HG03196 (cell line): ENCODE measurements around the gene HNRNPUL1.

Experiments
- ATAC-seq: cut with Tn5 transposase; IDR thresholded peaks from one replicate; pipeline ENCODE4 v1.9.1; 2021; ENCODE audit not compliant: unreplicated experiment

The HNRNPUL1 gene

DNA sequence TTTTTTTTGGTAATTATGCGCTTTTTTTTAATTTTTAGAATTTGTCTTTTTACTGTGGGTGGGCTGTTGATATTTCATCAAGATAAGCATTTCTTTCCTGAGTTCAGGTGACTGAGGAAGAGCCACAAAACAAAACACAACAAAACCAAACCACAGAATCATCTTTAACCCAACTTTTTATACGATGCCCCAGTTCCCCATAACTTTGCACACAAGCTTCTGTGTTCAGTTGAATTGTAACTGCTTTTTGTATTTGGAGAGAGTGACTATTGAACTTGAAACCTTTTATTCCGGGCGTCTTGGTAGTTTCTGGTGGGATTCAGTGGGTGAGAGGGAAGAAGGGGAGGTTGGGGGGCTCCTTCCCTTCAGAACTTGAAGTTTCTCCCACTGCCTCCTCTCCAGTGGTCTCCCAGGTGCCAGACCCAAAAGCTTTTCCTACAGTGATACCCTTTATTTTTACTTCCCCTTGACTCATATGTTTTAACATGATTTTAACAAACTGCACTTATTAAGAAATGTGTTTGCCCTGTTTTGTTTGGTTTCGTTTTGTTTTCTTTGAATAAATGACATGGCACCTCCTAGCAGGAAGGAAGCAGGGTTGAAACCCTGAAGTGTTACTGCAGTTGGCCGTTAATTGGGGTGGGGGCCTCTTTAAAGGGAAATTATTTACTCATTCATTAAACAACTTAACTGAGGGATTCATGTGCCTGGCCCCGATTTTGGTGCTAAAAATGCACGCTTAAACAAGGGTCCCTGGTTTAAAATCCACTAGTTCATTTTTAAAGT lies 43.1 kb downstream of the HNRNPUL1 start:
- no peak for ATAC-seq

DNA sequence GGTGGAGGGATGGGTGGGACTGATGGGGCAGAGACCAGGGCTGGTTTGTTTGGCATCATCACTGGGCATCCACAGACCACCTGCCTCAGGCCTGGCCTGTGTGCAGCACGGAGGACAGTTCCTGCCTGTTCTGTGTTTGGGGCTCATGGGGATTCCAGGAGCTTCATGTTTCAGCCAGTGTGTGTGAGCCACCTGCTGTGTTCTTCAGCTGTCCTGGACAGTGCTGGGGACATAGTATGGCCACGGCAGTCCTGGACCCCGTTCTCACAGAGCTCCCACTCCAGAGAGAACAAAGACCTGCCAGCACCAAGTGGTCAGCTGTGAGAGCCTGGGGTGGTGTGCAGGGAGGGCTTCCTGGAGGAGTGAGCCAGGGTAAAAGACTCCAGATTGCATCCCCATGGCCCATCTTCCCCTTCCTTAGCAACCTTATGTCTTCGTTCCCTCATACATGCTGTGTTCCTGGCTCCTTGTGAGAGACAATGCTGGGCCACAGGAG lies 43.8 kb downstream of the HNRNPUL1 start:
- no peak for ATAC-seq

DNA sequence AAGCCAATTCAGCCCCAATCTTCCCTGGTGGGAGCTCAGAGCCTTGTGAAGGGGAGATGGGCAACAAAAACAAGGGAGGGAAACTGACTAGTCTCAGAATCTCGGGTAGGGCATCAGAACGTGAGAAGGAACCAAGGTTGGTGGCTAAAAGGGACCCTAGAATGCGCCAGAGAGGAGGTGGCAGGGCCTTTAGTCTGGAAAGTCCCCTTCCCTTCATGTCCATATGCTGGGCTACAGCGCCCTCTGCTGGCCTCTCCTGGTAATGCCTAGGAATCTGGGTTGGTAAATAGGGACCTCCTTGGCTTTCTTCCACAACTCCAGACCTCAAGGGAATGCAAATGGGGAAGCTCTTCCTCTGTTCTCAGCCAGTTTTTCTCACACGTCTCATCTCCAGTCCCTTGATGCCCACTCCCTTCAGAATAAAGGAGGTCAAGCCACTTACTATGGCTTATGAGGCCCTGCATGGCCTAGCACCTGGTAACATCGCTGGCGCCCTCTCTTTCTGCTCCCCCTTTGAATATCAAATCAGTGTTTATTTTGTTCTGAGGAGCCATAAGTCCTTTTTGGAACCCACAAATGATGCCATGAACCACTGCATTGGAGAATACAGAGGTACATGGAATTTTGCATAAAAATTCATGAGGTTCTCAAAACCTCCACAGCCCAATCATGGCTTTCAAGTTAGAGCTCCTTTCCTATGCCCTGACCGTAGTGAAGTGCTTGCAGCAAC lies 44.4 kb downstream of the HNRNPUL1 start:
- ATAC-seq = no peak

DNA sequence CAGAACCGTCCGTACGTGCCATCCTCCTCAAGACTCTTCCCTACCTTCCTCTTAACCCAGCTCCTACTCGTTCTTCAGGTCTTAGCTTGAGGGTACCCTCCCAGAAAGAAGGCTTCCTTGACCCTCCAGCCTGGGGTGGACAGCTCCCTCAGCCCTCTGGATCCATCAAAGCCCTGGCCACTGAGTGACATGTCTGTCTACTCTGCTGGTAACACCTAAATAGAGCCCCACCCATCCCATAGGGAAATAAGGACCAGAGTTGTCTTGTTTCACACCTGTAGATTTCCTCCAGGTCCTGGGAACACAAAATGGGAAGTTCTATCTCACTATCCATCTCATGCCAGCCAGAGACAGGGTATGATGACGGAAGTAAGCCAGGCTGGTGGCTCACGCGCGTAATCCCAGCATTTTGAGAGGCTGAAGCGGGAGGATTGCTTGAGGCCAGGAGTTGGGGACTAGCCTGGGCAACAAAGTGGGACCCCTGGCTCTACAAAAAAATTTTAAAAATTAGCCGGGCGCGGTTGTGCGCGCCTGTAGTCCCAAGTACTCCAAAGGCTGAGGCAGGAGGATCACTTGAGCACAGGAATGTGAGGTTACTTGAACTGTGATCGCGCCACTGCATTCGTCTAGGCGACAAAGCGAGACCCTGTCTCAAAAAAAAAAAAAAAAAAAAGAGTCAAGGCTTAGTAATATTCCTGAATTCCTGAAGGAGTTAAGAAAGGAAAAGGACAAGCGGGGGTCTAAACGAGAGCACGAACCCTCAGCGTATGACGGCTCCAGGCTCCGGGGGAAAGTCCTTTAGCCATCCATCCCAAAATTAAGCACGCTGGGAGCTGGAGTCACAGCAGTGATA lies 45.2 kb downstream of the HNRNPUL1 start:
- ATAC-seq = no peak

DNA sequence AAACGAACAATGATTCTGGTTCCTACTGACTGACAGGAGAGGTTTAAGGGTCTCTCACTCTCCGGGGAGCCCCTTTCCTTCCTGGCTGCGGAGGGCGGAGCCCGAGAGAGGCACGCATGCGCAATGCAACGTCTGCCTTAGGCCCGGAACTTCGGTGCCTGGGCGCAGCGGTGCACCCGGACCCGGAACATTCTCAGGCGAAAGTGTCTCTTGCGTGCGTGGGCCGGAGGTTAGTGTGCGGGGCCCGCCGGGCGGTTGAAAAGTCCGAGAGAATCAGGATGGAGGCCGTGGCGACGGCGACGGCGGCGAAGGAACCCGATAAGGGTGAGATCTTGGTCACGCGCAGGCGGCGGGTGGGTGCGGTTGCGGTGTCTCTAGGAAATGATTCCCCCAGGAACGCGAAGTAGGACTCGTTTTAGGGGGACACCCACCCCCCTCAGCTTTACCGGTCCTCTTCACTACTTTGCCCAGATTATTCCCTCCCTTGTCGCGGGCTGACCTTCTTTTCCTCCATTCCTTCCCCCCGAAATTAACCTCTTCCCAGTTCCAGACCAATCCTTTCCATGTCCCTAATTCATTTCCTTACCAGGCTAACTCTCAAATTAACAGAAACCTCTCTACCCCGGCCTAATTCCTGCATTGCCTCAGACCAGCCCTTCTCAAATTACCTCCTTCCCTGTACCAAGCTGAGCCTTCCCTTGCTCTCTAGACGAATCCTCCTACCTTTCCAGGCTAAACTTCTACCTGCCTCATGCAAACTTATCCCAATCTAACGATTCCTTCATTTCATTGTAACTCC lies 46.1 kb downstream of the HNRNPUL1 start, which contains the start of gene CCDC97:
Gene CCDC97 (plus strand): TSS at position 140 of the 799 bp plus-strand sequence. CDS start 139 bp downstream, at position 279.
- peak; percentile 65 for ATAC-seq

DNA sequence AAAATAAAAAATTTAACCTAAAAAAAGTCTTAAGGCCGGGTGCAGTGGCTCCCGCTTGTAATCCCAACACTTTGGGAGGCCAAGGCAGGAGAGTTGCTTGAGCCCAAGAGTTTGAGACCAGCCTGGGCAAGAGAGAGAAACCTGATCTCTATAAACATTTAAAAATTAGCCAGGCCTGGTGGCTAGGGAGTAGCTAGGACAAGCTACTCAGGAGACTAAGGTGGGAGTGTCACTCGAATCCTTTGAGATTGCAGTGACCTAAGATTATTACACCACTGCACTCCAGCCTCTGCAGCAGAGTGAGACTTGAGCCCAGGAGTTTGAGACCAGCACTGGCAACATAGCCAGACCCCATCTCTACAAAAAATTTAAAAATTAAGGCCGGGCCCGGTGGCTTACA lies 46.9 kb downstream of the HNRNPUL1 start:
- no peak for ATAC-seq

DNA sequence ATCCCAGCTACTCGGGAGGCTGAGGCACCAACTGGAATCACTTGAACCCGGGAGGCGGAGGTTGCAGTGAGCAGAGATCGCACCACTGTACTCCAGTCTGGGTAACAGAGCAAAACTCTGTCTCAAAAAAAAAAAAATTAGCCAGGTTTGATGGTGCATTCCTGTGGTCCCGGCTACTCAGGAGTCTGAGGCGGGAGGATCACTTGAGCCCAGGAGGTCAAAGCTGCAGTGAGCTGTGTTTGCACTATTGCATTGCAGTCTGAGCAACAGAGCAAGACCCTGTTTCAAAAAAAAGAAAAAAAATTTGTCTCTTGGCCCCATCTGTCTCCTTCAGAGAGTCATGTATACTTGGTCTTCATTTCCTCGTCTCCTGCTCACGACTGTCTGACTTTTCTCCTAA lies 47.4 kb downstream of the HNRNPUL1 start:
- ATAC-seq = no peak

DNA sequence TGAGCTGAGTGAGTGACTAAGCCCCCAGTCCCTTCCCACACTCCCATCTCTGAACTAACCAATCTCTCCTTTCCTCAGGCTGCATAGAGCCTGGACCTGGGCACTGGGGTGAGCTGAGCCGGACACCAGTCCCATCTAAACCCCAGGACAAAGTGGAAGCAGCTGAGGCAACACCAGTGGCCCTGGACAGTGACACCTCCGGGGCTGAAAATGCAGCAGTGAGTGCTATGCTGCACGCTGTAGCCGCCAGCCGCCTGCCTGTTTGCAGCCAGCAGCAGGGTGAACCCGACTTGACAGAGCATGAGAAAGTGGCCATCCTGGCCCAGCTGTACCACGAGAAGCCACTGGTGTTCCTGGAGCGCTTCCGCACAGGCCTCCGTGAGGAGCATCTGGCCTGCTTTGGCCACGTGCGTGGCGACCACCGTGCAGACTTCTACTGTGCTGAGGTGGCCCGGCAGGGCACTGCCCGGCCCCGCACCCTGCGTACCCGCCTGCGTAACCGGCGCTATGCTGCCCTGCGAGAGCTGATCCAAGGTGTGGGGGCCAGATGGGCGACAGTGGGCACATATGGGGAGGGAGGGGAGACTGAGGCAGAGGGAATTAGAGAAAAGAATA lies 52.2 kb downstream of the HNRNPUL1 start:
- ATAC-seq = no peak

DNA sequence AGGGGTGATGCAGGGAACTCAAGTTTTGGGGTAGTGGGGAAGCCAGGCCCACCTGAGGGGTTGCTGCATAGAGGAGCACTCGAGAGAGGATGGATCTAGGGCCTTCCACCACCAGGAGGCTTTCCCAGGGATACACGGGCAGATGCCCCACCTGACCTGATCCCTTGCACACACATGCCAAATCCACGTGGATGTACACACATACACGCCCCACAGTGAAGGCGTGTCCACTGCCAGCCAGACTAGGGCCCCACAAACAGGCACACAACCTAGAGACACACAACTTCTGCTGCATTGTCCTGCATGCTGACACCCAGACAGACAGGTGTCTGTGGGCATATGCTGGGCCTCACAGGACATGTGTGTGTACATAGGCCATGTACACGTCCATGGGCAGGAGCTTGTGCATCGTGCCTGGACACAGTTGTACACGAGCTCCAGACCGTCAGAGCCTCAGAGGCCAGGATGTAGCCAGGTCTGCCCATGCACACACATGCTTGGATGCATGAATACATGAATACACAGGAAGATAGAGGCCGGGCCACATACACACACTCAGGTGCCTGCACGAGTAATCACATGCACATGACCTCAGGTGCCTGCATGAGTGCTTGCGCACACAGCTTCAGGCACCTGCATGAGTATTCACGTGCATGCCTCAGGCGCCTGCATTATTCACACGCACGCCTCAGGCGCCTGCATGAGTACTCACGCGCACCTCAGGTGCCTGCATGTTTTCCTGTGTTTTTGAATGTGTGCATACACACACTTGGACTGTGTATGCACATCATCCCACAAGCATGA lies 54.7 kb downstream of the HNRNPUL1 start:
- ATAC-seq = no peak

DNA sequence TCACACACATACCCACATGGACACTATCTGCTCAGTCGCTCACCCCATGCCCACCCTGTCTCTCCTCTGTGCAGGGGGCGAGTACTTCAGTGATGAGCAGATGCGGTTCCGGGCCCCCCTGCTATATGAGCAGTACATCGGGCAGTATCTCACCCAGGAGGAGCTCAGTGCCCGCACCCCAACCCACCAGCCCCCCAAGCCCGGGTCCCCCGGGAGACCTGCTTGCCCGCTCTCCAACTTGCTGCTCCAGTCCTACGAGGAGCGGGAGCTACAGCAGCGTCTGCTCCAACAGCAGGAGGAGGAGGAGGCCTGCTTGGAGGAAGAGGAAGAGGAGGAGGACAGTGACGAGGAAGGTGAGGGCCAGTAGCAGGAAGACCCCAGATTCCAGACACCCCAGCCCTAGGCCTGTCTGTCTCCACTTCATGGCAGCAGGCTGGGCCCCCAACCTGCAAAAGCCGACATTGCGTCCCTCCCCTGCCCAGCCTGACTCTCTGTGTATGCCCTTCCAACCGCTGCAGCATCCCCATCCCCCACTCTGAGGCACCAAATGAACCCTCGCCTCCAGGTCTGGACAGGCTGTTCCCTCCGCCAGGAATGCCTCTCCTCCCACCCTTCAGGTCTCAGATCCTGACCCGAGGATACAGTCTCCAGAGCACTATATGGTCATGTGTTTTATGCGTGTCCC lies 55.5 kb downstream of the HNRNPUL1 start:
- ATAC-seq = no peak

DNA sequence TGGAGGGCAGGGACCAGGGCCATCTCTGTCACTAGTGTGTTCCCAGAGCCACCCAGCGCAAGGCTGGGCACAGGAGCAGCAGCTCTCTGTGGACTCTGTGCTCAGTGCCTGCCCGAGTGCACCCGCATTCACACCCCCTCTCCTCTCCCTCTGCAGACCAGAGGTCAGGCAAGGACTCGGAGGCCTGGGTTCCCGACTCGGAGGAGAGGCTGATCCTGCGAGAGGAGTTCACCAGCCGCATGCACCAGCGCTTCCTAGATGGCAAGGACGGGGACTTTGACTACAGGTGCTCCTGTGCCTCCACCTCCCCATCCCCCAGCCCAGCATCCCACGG lies 56.0 kb downstream of the HNRNPUL1 start:
- no peak for ATAC-seq

DNA sequence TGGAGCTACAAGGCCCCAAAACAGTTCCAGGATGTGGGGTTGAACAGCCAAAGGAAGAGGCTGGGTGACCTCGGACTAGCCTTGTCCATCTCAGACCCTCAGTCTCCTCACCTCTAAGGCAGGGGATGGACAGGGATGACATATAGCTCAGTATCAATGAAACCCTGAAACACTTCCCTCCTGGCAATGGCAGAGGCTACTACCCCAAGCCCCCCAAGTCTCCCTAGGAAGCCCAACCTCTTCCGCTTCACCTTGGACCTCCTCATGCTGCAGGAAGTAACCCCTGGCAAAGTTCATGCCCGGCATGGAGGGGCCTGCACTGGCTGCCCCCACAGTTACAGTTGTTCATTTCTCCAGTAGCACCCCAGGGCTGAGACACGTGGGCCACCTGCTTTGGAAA lies 56.4 kb downstream of the HNRNPUL1 start:
- no peak for ATAC-seq

DNA sequence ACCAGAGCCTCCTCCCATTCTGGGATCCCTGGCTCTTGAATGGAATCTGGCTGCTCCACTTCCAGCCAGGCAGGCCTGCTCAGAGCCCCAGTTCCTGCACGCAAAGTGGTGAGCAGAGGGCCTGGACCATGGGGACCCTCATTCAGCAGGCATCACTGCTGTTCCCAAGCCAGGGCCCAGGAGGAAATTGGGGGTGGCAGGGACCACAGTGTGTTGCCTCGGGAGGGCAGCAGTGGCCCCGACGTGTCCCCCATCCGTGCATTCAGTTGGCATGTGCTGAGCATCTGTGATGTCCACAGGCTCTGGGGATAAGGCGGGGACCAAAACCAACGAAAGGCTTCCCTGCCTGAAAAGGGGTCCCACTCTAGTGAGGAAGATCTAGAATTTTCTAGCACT lies 57.0 kb downstream of the HNRNPUL1 start:
- ATAC-seq = no peak

DNA sequence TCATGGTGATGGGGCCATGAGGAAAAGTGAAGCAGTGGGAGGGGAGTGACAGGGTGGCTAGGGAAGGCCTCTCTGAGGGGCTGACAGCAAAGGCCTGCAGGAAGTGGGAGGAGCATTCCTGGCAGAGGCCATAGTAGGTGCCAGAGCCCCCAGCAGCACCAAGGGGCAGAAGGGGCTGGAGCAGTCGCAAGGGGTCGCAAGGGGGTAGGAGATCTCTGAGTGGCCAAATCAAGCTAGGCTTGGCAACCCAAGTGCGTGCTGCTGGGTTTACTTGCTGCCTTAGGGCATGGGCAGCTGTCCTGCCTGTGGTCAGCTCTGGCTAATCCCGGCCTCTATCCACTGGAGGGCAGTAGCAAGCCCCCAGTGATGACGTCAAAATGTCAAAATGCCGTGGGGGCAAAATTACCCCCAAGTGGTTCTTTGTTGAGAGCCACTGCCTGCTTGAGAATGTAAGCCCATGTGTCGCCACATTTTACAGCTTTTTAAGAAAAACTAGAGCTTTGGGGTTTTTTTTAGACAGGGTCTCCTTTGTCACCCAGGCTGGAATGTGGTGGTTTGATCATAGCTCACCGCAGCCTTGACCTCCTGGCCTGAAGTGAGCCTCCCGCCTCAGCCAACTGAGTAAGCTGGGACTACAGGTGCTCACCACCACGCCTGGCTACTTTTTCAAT lies 57.6 kb downstream of the HNRNPUL1 start:
- no peak for ATAC-seq

DNA sequence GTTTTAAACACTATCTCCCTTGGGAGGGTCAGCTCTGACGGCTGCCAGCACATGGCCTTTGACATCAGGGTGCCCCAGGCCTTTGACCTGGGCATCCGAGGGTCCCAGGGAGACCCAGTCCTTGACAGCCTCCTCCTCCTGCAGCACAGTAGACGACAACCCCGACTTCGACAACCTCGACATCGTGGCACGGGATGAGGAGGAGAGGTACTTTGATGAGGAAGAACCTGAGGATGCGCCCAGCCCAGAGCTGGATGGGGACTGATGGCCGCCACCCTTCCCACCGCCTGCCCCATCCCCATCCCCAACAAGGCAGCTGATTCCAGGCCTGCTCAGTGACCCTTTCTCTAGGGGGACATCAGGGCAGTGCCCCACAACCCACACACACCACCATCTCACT lies 58.3 kb downstream of the HNRNPUL1 start:
- no peak for ATAC-seq

DNA sequence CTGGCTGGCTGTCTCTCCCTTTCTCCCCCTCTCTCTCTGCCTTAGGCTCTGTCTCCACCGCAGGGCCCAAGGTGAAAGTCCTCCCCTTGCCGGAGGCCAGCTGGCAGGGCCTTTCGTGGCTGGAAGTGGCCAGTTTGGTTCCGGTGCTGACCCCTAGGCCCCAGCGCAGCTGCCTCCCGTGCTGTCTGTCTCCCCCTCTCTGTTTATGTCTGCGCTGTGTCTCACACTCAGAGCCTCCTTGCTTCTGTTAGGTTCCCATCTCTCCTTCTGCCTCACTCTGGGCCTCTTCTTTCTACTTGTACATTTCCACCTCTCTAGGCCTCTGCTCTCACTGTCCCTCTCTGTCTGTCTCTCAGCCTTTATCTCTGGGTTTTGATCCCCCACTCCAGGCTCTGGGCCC lies 58.9 kb downstream of the HNRNPUL1 start:
- ATAC-seq = no peak

DNA sequence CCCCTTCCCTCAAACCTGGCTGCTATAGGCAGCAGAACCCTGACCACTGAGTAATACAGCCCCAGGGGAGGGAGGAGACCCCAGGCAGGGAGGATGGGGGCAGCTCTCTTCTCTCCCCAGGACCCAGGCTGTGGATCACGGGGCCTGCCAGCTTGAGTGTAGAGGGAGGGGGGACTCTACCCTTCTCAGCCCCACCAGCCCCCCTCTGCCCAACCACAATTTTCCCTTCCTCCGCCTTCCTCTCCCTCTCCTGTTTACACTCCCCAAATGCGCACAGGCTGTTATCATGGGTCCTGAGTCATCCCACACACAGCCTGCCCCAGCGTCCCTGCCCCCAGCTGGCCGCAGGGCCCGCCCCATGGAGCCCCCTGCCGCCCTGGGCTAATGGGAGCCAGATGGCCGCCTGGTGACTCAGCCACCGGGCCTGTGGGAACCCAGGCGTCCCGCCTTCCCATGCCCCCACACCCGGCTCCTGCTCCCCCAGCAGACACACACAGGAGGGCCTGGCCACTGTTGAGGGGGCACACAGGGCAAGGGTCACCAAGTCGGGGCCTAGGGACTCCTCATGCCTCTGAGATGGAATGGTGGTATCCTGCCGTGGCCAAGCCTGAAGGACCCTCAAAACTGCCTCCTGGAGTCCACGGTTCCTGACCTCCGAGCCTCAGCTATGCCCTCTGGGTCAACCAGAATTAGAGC lies 59.4 kb downstream of the HNRNPUL1 start:
- no peak for ATAC-seq

DNA sequence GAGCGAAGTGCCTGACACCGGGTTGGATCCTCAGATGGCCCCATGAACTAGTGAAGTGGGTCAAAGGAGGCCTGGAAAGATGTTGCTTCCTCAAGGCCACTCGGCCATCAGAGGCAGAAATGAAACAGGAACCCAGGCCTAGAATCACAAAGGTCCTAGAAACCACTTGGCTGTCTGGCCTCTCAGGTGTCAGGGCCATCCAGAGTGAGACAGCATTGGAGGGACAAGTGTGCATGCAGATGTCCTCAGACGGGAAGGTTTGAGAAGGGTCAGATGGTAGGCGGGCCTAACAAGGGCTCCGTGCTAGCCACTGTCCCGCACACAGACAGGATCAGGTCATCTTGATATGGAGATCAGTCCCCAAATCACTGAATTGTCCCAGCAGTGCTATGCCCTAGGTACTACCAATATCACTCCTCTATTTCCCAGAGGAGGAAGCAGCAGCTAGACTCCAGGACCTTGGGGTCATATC lies 60.1 kb downstream of the HNRNPUL1 start:
- ATAC-seq = no peak
